Anterior cingulate cortex (tissue), 58 donors: ENCODE measurements around the gene MATR3.
"Not testable (repeated sequence)": the region's sequence is repeated elsewhere in the genome, so short reads cannot be mapped to it uniquely, and the experiment has no call there.

Source experiments
- DNase-seq, 58 donors: peaks; one replicate each; lab custom pipeline; 2025; lab: John Stamatoyannopoulos, UW

Gene MATR3, protein sequence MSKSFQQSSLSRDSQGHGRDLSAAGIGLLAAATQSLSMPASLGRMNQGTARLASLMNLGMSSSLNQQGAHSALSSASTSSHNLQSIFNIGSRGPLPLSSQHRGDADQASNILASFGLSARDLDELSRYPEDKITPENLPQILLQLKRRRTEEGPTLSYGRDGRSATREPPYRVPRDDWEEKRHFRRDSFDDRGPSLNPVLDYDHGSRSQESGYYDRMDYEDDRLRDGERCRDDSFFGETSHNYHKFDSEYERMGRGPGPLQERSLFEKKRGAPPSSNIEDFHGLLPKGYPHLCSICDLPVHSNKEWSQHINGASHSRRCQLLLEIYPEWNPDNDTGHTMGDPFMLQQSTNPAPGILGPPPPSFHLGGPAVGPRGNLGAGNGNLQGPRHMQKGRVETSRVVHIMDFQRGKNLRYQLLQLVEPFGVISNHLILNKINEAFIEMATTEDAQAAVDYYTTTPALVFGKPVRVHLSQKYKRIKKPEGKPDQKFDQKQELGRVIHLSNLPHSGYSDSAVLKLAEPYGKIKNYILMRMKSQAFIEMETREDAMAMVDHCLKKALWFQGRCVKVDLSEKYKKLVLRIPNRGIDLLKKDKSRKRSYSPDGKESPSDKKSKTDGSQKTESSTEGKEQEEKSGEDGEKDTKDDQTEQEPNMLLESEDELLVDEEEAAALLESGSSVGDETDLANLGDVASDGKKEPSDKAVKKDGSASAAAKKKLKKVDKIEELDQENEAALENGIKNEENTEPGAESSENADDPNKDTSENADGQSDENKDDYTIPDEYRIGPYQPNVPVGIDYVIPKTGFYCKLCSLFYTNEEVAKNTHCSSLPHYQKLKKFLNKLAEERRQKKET

DNA sequence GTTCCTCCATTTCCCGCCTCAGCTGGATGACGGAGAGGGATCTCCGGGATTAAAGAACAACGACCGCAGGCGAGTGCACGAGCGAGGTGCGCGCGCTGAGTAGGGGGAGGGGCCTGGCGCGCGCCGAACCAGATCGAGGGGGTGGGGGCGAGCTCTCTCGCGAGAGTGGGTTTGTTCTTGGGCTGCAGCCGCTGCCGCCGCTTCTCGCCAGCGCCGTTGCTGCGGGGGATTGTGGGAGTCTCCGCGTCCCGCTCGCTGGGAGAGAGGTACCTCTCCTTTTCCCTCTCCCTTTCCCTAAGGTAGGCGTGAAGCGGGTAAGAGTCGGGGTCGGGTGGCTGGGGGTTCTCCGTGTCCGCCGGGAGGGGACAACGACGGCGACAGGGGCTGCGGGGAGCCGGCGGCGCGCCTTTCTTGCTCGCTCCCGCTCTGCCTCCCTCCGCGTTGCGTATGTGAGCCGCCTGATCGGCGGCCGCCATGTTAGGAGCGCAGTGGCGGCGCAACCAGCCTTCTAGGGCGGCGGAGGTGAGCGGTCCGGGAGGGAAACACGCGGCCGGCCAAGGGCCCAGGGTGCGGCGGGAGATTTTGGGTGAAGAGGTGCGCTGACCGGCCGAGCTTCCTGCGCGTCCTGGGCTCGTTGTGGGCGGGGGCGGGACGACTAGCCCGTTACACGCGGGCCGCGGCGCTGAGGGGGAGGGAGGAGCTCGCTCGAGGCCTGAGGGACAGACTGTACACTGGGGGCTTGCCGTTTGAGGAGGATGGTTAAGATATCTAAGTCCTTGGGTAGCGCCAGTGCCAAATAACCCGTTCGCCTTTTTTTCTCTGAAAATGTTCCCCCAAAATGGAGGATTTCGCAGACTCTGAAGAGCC is at the start of gene MATR3:
Gene MATR3, plus strand, starts transcription at position 234 of the 867 bp plus-strand sequence. CDS start 13,676 bp downstream, outside the sequence.
- peak; percentile 52 to 95 (median 90) for DNase-seq

DNA sequence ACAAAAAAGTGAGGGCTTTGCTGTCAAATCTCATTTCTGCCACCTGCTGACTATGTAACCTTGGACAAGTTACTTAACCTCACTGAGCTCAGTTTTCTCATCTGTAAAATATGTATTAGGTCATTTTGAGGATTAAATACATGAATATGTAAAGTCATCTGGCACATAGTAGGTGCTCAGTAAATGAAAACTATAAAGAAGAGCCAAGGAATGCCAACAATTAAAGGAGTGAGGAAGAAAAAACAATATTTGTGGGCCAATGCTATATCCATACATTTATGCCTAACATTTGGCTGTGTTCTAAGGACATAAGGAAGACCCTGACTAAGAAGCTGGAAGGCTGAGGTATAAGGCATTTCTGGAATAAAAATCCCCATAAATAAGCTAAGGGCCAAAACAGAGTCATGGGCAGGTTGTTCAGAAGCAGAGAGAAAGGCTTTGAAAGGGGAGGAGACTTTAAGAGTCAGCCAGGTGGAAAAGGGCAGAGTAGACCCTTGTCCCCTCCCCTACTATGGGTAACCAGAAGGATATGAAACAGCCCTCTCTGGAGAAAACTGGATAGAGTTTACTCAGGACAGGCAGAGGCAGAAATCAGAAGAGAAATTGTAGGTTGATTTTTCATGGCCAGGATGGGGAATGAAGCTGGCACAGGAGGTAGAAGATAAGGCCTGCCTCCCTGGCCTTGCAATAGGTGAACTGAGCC is 47.8 kb upstream of the MATR3 start:
- no peak for DNase-seq

DNA sequence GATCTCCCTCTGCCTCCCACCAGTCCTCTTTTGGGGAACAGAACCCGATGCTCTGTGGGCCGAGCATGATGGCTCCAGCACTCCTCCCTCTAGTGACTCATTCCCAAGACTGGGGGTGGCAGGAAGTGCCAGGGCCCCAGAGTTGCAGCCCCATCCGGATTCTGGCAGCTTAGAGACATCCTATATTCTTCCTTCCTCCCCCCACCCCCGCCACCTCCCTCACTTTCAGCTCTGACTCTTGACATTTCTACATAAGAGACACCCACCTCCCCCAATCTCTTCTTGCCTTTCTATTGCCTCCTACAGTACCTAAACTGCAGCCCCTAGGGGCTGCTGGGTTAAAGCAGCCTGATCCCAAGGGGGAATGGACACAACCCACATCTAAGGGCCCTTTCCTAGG is 47.1 kb upstream of the MATR3 start:
- DNase-seq = peak in 12 of 58 donors; percentile 2 to 56 (median 13)

DNA sequence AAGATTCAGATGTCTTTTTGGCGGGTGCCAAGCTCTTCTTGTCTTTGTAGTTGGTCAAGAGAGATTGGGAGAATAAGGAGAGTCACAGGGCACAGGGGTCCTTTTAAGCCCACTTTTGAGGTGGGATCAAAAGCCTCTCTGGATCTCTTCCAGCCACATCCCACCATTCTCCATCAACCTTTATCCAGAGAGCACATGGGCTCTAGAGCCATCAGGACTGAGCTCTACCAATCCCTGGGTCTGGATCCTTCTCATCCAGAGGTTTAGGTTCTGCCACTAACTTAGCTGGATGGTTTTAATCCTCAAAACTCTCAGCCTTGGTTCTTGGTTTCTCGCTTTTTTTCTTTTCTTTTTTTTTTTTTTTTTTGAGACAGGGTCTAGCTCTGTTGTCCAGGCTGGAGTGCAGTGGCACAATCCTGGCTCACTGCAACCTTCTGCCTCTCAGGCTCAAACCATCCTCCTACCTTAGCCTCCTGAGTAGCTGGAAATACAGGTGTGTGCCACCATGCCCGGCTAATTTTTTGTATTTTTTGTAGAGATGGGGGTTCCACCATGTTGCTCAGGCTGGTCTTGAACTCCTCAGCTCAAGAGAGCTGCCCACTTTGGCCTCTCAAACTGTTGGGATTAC is 44.6 kb upstream of the MATR3 start:
- DNase-seq = no peak

DNA sequence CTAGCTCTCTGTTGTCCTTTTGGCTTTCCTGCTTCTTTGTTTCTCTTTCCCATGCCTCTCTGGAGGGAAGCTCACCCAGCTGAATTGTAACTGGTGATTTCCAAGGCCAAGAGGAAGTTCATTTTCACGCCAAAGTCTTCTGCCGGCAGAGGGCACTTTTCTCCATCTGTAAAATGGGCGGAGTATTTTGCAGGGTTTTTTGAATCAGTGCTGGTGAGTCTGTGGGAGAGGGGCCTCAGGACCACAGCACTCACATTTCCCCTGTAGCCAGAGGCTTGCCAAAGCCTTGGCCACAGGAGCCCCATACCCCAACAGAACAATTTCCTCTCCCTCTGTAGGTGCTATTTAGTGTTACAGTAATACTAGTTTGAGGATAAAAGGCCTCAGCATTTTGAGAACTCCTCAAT is 42.3 kb upstream of the MATR3 start:
- DNase-seq = no peak

DNA sequence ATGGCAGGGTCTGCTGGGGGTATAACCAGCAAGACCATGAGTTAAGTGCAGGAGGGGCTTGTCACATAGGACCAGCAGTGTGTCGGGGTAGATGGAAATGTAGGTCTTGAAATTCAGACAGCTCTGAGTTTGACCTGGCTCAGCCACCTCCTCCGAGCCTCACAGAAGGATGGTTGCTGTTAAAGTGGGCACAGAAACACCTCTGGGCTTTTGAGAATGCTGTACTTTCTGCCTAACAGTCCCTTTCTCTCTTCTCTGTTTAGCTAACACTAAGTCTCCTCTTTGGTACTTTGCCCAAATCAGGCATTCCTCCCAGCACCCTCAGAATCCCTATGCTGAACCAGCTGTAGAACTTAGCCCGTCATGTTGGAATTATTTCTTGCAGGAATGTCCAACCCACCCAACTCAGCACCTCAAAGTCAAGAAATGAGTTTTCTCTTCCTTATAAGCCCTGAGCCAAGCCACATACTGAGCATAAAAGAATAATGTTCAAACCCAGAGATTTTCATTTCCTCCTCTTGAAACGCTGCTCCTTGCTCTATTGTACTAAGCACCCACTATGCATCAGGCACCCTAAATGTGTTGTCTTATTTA is 41.7 kb upstream of the MATR3 start:
- no peak for DNase-seq

DNA sequence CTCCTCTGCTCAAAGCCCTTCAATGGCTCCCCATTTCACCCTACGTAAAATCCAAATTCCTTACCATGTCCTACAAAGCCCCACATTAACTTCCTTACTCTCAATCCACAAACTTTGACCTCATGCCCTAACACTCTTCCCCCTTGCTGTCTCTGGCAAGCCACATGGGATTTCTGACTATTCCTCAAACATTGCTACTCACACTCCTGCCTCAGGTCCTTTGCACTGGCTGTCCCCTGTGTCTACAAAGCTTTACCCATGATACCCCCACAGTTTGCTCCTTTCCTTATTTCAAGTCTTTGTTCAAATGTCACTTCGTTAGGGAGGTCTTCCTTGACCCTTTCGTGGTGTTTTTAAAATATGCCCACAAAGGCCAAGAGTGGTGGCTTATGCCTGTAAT is 40.4 kb upstream of the MATR3 start:
- no peak for DNase-seq

DNA sequence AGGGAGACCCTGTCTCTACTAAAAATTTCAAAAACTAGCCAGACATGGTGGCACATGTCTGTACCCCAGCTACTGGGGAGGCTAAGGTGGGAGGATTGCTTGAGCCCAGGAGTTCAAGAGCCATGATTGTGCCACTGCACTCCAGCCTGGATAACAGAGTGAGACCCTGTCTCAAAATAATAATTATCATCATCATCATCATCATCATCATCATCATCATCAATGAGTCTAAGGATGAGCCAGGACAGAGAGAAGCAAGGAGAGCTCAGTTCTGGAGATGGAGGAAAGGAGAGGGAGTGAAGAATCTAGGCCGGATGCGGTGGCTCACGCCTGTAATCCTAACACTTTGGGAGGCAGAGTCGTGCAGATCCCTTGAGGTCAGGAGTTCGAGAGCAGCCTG is 36.7 kb upstream of the MATR3 start:
- no peak for DNase-seq

DNA sequence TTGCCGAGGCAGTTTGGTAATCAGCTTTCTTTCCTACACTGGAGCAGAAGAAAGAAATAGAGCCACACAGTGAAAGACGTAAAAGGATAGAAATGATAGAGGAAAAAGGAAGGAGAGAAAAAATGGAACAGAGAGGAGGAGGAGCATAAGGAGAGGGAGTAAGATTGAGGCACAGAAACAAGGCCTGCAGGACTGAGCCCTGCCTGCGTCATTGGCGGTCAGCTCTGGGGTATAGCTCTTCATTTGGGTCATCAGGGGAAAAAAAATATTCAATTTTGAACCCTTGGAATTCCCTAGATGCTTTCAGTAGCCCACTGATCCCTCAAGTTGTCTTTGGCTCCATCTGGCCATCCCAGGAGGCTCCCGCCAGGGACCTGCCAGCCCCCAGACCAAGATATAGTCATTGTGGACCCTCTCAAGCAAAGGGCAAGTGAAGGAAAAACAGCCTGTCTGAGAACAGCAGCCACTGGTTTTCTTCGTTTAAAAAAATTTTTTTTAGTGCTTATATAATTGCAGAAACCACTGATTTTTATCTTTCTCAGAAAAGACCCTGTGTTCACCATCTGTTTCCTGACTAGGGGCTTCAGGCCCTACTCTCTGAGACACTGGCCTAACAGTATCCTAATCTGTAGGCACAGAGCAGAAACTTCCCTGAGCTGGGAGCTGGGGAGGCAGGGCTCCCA is 31.3 kb upstream of the MATR3 start:
- DNase-seq = no peak

DNA sequence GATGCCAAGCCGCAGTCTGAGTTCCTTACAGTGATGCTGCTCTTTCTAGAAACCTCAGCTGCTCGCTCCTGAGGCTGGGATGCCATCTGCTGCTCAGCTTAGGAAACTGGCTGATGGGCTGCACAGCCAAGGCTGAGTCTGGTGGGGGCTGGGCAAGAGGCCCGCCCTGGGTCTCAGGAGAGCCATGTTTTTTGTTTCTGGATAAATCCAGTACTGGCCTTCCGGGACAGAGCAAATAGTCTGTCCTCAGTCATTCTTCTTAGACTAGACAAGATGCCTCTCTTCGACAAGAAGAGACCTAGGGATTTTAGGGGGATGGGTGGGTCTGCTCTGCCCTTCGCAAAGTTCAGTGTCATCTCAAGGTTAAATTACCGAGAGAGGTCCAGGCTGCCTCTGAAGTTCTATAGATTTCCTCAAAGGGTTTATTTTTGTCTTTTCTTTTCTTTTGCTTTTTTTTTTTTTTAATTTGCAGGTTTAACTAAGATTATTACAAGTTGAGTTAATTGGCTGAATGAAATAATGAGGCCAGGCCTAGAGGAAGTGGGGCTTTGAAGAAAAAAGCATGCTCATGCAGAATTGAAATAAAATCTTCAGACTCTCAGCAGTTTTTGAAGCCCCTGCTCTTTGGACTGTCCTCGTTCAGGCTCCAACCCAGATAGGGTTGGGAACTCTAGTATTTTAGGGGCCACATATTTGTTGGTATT is 30.6 kb upstream of the MATR3 start:
- peak in 57 of 58 donors; percentile 17 to 94 (median 82) for DNase-seq

DNA sequence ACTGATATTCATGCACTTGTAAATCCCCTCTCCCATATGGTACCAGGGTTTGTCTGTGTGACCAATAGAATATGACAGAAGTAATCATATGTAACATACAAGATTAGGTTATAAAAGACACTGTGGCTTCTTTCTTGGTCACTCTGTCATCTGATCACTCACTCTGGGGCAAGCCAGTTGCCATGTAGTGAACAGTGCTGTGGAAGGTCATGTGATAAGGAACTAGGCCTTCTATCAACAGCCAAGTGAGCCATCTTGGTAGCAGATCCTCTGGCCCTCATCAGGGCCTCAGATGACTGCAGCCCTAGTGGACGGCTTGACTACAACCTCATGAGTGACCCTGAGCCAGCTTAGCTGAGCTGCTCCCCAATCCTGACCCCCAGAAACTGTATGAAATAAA is 30.0 kb upstream of the MATR3 start:
- DNase-seq = no peak

DNA sequence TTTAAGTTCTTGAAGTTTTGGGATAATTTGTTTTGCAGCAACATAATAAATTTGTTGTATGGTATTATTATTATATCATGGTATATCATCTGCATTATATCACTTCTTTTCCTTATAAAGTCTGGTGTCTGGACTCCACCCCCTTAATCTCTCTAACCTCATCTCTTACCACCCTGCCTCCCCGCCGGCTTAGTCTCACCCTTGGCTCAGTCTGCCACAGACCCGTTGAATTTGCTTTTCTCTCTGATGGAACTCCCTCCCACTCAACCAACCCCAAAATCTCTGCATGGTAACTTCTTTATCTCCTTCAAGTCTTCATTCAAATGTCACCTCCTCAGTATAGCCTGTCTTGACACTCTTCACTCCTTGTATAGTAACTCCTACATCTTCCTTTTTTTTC is 29.6 kb upstream of the MATR3 start:
- DNase-seq = no peak

DNA sequence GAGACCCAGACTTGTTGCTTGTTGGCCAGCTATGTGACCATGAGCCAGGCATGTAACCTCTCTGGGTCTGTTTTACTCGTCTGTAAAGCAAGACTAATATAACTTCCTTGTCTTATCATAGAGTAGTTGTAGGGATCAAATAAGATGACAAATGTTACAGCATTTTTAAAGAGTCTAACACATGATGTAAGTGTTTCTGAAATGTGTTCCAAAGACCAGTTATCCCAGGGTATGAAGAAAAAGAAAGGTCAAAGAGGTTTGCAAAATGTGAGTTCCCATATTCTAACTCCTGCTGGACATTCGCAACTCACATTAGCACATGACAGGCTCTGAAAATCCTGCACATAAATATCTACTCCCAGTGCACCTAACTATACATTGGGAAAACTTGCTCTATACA is 28.5 kb upstream of the MATR3 start:
- DNase-seq = no peak

DNA sequence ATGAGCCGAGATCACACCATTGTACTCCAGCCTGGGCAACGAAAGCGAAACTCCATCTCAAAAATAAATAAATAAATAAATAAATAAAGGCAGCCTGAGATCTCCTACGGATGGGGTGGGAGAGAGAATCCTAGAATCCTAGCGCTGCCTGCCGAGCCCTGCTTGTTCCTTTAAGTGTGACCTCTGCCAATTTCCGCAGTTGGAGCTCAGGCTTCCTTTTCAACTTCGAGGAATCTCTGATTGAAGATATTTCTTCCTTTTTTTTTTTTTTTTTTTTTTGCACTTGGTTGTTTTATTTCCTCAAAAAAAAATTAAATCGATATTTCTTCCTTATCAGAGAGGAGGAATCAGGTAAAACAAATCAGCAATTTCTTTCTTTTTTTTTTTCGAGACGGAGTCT is 27.3 kb upstream of the MATR3 start:
- DNase-seq = no peak

DNA sequence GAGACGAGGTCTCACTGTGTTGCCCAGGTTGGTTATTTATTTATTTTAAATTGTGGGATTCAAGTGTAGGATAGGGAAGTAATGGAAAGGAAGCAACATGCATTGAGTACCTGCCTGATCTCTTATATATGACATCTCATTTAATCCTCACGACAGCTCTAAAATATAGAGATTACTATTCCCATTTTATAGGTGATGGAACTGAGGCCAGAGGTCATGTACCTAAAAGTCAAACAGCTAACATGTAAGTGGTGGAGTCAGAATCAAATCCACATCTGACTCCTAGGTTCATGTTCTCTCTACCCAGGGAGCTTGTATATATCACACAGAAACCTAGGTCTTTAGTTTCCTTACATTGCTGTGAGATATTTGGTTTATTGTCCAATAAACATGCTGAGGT is 26.1 kb upstream of the MATR3 start:
- no peak for DNase-seq

DNA sequence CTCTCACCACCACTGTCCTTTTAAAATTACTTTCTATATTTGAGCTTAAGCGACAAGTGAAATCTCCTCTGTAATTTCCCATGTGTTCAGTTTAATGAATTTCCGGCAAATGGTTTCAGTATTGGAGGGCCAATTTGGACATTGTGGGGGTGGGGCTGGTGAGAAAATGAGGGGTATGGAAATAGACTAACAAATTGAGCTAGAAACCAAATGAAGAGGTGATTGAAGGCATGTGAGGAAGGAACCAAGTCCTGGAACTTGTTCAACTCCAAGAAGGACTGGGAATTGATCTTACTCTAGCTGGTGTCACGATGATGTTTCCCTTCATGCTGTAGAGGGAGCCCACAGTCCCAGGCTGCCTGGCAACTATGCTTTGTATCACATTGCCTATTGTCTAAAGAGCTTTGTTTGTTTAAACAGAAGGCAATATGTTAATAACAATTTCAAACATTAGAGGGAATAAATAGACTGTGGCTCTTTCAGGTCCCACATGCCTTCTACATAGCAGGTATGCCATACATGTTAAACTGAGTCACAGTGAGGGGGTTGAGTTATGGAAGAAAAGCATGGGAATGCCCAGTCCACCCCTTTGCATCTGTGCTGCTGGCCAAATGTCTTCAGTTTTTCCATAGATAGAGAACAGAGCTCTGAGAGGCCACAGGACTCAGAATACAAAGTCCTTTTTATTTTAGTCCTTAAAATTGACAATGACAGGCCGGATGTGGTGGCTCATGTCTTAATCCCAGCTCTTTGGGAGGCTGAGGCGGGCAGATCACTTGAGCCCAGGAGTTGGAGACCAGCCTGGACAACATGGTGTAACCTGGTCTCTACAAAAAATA is 25.0 kb upstream of the MATR3 start:
- DNase-seq = peak in 27 of 58 donors; percentile 6 to 75 (median 26)

DNA sequence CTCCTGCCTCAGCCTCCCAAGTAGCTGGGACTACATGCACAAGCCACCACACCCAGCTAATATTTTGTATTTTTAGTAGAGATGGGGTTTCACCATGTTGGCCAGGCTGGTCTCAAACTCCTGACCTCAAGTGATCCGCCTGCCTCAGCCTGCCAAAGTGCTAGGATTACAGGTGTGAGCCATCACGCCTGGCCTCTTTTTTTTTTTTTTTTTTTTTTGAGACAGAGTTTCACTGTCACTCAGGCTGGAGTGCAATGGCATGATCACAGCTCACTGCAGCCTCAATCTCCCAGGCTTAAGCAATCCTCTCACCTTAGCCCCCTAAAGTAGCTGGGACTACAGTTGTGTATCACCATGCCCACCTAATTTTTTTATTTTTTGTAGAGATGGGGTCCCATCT is 22.8 kb upstream of the MATR3 start:
- DNase-seq = not testable (repeated sequence)
